ENCODE results near the gene ENPP7.

Gene ENPP7

GRCh38 chr17:79779084-79779529 is 48.4 kb downstream of the ENPP7 start:
- DNase-seq: no peak

- no peak for DNase-seq
Measured at GRCh38 chr17:79779661-79780365, 49.1 kb downstream of the ENPP7 start.

- DNase-seq: no peak
Measured at GRCh38 chr17:79781012-79781650, 50.4 kb downstream of the ENPP7 start.

GRCh38 chr17:79781736-79782575 is 51.2 kb downstream of the ENPP7 start:
- DNase-seq: no peak

- DNase-seq: no peak
Measured at GRCh38 chr17:79783891-79784290, 53.1 kb downstream of the ENPP7 start.

GRCh38 chr17:79784353-79785016 is 53.7 kb downstream of the ENPP7 start:
- DNase-seq: no peak

- DNase-seq: no peak
Measured at GRCh38 chr17:79785017-79785899, 54.5 kb downstream of the ENPP7 start.

GRCh38 chr17:79785900-79786810 is 55.4 kb downstream of the ENPP7 start:
- no peak for DNase-seq

GRCh38 chr17:79786930-79787643 is 56.3 kb downstream of the ENPP7 start:
- DNase-seq: no peak

GRCh38 chr17:79788455-79788854 is 57.7 kb downstream of the ENPP7 start:
- no peak for DNase-seq

- DNase-seq: no peak
Measured at GRCh38 chr17:79788989-79789942, 58.5 kb downstream of the ENPP7 start.

GRCh38 chr17:79789943-79790804 is 59.4 kb downstream of the ENPP7 start:
- no peak for DNase-seq

GRCh38 chr17:79790805-79791734 is 60.3 kb downstream of the ENPP7 start:
- no peak for DNase-seq

- no peak for DNase-seq
Measured at GRCh38 chr17:79791735-79792161, 61.0 kb downstream of the ENPP7 start.

All from activated gamma-delta T cell treated with Interleukin-2 at 50 U/mL for 16 hours (primary cell).